HL-60/S4 treated with retinoic acid at 250 ng/mL for 4 days and 3 days (cell line): Measurements from ENCODE around the gene HS3ST3A1.
"Not testable (repeated sequence)": the region's sequence is repeated elsewhere in the genome, so short reads cannot be mapped to it uniquely, and the experiment has no call there.

ENCODE experiments used
- in situ Hi-C: fragments of 300-500 bp; cut with MboI; formaldehyde crosslinking; loops from 2 replicates; pipeline ENCODE4 v1.7.0; 2022; ENCODE audit warnings: low sequenced_read_pairs

Gene HS3ST3A1

GRCh38 chr17:13502263-13502662, 99.5 kb downstream of the HS3ST3A1 start:
- in situ Hi-C loops = no loop called here

GRCh38 chr17:13500947-13501346, 100.8 kb downstream of the HS3ST3A1 start:
- in situ Hi-C loops = no loop called here

- in situ Hi-C loops = no loop called here
Observed at GRCh38 chr17:13498184-13498583, 103.5 kb downstream of the HS3ST3A1 start.

GRCh38 chr17:13496553-13497056, 105.1 kb downstream of the HS3ST3A1 start:
- in situ Hi-C loops = not testable (repeated sequence)

GRCh38 chr17:13495423-13495822, 106.3 kb downstream of the HS3ST3A1 start:
- in situ Hi-C loops = no loop called here

- in situ Hi-C loops = no loop called here
Observed at GRCh38 chr17:13492737-13493122, 109.0 kb downstream of the HS3ST3A1 start.

GRCh38 chr17:13491916-13492736, 109.6 kb downstream of the HS3ST3A1 start:
- in situ Hi-C loops = no loop called here

GRCh38 chr17:13491491-13491890, 110.2 kb downstream of the HS3ST3A1 start:
- in situ Hi-C loops = no loop called here

GRCh38 chr17:13490906-13491482, 110.7 kb downstream of the HS3ST3A1 start:
- in situ Hi-C loops = no loop called here

- in situ Hi-C loops = no loop called here
Observed at GRCh38 chr17:13490427-13490826, 111.3 kb downstream of the HS3ST3A1 start.

GRCh38 chr17:13485327-13485726, 116.4 kb downstream of the HS3ST3A1 start:
- in situ Hi-C loops = no loop called here

GRCh38 chr17:13484020-13484419, 117.7 kb downstream of the HS3ST3A1 start:
- in situ Hi-C loops = no loop called here

GRCh38 chr17:13480877-13481276, 120.9 kb downstream of the HS3ST3A1 start:
- in situ Hi-C loops = no loop called here

- in situ Hi-C loops = no loop called here
Observed at GRCh38 chr17:13478326-13478830, 123.4 kb downstream of the HS3ST3A1 start.

GRCh38 chr17:13477180-13477611, 124.5 kb downstream of the HS3ST3A1 start:
- in situ Hi-C loops = no loop called here

GRCh38 chr17:13476720-13477119, 125.0 kb downstream of the HS3ST3A1 start:
- in situ Hi-C loops = no loop called here

- in situ Hi-C loops = no loop called here
Observed at GRCh38 chr17:13475574-13476223, 126.0 kb downstream of the HS3ST3A1 start.

GRCh38 chr17:13474073-13474800, 127.5 kb downstream of the HS3ST3A1 start:
- in situ Hi-C loops = no loop called here

GRCh38 chr17:13465678-13466077, 136.1 kb downstream of the HS3ST3A1 start:
- in situ Hi-C loops = no loop called here

GRCh38 chr17:13462673-13463124, 139.0 kb downstream of the HS3ST3A1 start:
- in situ Hi-C loops = no loop called here

GRCh38 chr17:13462146-13462545, 139.6 kb downstream of the HS3ST3A1 start:
- in situ Hi-C loops = no loop called here
